Naive B cell (primary cell): ENCODE measurements around the gene PSMA4. TPM values are rescaled to one million over a fixed set of nuclear protein-coding genes. Genes with fewer than 3 reads are reported as not detected.
"Not testable (repeated sequence)": the region's sequence is repeated elsewhere in the genome, so short reads cannot be mapped to it uniquely, and the experiment has no call there.

Experiments
- ATAC-seq, 2 donors: fragments of 150-1000 bp; cut with Tn5 transposase; 2 replicates each; pipeline ENCODE4 v1.10.0; 2021; ENCODE audit warnings: low read depth in 2 of 2, mild to moderate bottlenecking in 2 of 2, moderate library complexity in 2 of 2
- DNase-seq: peaks from one replicate; pipeline ENCODE4 v3.0.0; 2022
- H3K27ac Mint-ChIP-seq, 6 donors: one replicate each; pipeline ENCODE4 v1.8.0; 2020 to 2022; ENCODE audit warnings: mild to moderate bottlenecking in 6 of 6, mixed read lengths in 6 of 6, moderate library complexity in 5 of 6, inconsistent platforms in 2 of 6
- H3K27me3 Mint-ChIP-seq, 3 donors: one replicate each; pipeline ENCODE4 v1.8.0; 2021 to 2022; ENCODE audit warnings: mixed read lengths in 3 of 3, mild to moderate bottlenecking in 1 of 3
- H3K36me3 Mint-ChIP-seq, 2 donors: one replicate each; pipeline ENCODE4 v1.8.0; 2020 to 2022; ENCODE audit warnings: mixed read lengths in 2 of 2, inconsistent platforms in 1 of 2, mild to moderate bottlenecking in 1 of 2
- H3K4me1 Mint-ChIP-seq, 3 donors: one replicate each; pipeline ENCODE4 v1.8.0; 2020 to 2022; ENCODE audit warnings: mixed read lengths in 3 of 3, inconsistent platforms in 1 of 3, mild to moderate bottlenecking in 1 of 3, moderate library complexity in 1 of 3
- H3K4me3 Mint-ChIP-seq, 8 donors: one replicate each; pipeline ENCODE4 v1.8.0; 2020 to 2022; ENCODE audit warnings: mild to moderate bottlenecking in 8 of 8, mixed read lengths in 8 of 8, moderate library complexity in 8 of 8, inconsistent platforms in 2 of 8
- H3K9me3 Mint-ChIP-seq, 7 donors: one replicate each; pipeline ENCODE4 v1.8.0; 2020 to 2022; ENCODE audit warnings: mixed read lengths in 7 of 7, mild to moderate bottlenecking in 5 of 7, inconsistent platforms in 2 of 7, moderate library complexity in 1 of 7
- polyA plus RNA-seq, 6 donors: library from polyadenylated mRNA; unstranded; fragments of 300-500 nt; fragmentation: Illumina TruSeq; gene quantifications; one replicate each; pipeline ENCODE4 v1.2.3, GENCODE V29; 2021; ENCODE audit warnings: low read depth in 6 of 6

Gene PSMA4
- 100 to 1,000 TPM; 204 to 251 (median 240) TPM for polyA plus RNA-seq

DNA sequence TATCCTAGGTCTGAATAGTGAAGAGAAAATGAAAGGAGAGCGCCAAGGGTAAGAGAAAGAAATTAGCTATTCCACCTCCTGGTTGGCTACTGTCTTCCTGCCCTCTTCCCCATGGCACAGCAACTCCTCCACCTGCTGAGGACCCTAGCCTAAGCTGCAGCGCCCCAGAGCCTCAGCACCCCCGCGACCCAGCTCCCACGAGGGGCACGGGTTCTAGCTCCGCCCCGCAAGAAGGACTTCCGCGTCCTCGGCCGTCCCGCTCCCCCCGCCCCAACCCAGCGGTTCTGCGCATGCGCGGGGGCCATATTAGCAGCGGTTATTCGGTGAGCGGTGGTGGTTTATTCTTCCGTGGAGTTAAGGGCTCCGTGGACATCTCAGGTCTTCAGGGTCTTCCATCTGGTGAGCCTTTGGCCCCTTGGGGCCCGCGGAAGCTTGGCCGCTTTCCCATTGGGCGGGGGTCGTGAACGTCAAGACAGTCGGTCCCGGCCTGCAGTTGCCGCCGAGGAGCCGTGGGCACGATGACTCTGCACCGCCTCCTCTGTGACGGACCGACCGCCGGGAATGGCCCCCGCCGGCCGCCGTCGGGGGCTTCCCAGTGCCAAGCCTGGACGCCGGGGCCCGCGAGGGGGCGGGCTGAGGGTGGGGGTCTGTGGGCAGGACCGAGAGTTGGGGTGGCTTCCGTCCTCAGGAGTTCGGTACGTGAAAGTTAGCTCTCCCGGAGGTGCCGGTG is at the start of gene PSMA4:
TSS of gene PSMA4 (plus strand) at position 304 of the 730 bp plus-strand sequence. CDS start 1,484 bp downstream, outside the sequence.
- no peaks in the 10 kb centered on the region for H3K9me3 Mint-ChIP-seq
- H3K4me1 Mint-ChIP-seq = peaks cover 7 to 20% (median 18%) of the 10 kb centered on the region in 3 donors
- peaks cover 0 to under 1% (median 0%) of the 10 kb centered on the region in 3 donors for H3K27me3 Mint-ChIP-seq
- DNase-seq (peak; percentile 96), ATAC-seq (peak; percentile 85 to 86)
- peaks cover 0 to 7% of the 10 kb centered on the region in 2 donors for H3K36me3 Mint-ChIP-seq
- H3K27ac Mint-ChIP-seq = peak within 1 kb of the TSS; percentile 94 to 99 (median 99)
- H3K4me3 Mint-ChIP-seq = peak within 1 kb of the TSS; percentile 88 to 99 (median 96)

DNA sequence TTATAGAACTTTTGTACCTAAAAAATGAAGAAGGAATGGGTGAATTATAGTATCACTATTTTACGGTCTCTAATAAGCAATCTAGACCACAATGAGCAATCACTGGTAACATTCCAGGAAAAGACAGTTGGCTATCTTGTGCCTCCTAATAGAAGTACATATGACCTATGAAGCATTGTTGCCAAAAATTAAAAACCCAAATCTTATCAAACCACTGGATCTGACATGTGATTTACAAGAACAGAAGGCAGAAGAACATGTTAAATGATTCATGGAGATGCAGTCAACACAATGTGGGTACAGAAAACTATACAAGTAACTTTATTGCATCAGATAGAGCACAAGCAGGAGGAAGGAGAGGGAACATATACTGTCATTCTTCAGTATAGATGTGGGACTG is 47.4 kb upstream of the PSMA4 start:
- Mint-ChIP-seq H3K4me3 (no peak overlapping the region), H3K27me3 (no peaks in the 10 kb centered on the region), H3K4me1 (peaks cover 0 to 2% (median 0%) of the 10 kb centered on the region in 3 donors), H3K27ac (peak overlapping the region in 2 of 6 donors; percentile 3 to 35), H3K36me3 (peaks cover 16 to 52% of the 10 kb centered on the region in 2 donors), H3K9me3 (no peaks in the 10 kb centered on the region)
- no peak for DNase-seq
- no peak for ATAC-seq

DNA sequence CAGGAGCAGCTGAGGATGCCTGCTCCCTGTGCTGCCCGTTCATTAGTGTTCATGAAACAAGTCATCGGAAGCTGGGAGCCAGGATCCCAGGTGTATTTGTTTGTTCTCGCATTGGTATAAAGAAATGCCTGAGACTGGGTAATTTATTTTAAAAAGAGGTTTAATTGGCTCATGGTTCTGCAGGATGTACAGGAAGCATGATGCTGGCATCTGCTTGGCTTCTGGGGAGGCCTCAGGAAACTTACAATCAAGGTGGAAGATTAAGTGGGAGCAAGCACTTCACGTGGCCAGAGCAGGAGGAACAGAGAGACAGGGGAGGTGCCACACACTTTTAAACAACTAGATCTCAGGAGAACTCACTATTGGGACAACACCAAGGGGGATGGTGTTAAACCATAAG is 38.4 kb upstream of the PSMA4 start:
- Mint-ChIP-seq H3K4me3 (no peak overlapping the region), H3K4me1 (peaks cover 1 to 6% (median 5%) of the 10 kb centered on the region in 3 donors), H3K27me3 (peaks cover 0 to 2% (median 0%) of the 10 kb centered on the region in 3 donors), H3K27ac (no peak overlapping the region), H3K36me3 (peaks cover 0 to 27% of the 10 kb centered on the region in 2 donors), H3K9me3 (peaks cover 0 to 5% (median 2%) of the 10 kb centered on the region in 7 donors)
- ATAC-seq (no peak), DNase-seq (no peak)

DNA sequence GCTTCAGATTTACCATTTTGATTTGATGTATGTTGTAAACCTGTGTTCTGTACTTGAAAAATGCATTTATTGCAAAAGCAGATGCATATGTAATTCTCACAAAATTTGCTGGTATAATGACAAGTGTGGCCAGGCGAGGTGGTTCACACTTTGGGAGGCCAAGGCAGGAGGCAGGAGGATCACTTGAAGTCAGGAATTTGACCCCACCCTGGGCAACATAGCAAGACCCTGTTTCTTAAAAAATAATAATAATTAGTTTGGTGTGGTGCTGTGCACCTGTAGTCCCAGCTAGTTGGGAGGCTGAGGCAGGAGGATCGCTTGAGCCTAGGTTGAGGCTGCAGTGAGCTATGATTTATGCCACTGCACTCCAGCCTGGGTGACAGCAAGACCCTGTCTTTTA is 37.6 kb upstream of the PSMA4 start:
- DNase-seq (no peak), ATAC-seq (no peak)
- Mint-ChIP-seq H3K27ac (no peak overlapping the region), H3K4me1 (peaks cover 6 to 12% (median 10%) of the 10 kb centered on the region in 3 donors), H3K4me3 (no peak overlapping the region), H3K36me3 (peaks cover 0 to 19% of the 10 kb centered on the region in 2 donors), H3K27me3 (peaks cover 0 to 7% (median 1%) of the 10 kb centered on the region in 3 donors), H3K9me3 (peaks cover 0 to 5% (median 2%) of the 10 kb centered on the region in 7 donors)

DNA sequence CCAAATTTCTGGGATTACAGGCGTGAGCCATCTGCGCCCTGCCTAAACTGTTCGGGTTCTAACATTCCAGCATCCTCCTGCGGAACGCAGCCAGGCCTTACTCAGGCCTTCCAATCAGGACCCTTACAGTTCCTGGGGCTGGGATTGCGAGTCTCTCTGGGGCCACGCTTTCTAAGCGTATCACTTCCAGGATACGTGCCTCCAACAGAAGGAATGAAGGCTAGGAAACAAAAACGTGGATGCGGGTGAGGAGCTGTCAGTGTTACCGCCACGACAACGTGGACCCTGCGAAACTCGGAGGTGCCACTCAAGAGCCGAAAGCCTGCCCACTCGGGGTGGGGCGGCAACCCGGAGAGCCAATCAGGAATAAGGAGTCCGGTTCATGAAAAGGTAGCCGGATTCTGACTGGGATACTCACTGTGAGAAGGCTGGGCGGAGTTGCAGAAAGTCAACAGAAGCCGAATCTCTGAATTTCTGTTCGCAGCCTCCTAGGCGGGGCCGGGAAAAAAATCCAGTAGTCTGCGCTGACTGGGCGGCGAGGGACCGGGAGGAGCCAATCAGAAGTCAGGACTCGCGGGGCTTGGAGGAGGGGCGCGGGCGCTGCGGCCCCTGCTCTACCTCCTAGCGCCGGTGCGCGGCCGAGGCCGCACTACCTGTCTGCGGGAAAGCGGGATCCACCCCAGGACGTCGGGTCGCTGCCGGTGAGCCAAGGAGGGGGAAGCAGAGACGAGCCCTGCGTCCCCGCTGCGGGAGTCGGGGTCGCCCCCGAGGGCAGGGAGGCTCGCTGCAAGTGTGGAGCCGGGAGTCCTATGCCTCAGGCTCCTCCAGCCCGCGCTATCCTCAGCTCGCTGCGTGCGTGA is 33.0 kb upstream of the PSMA4 start, which contains the start of gene HYKK:
TSS of gene HYKK (plus strand) at position 607 of the 860 bp plus-strand sequence. CDS start 5,512 bp downstream, outside the sequence.
- Mint-ChIP-seq H3K36me3 (no peaks in the 10 kb centered on the region), H3K27me3 (peaks cover 9 to 21% (median 21%) of the 10 kb centered on the region in 3 donors), H3K4me3 (peak within 1 kb of the TSS; percentile 80 to 97 (median 95)), H3K9me3 (peaks cover 0 to under 1% (median 0%) of the 10 kb centered on the region in 7 donors), H3K27ac (peak within 1 kb of the TSS in 5 of 6 donors; percentile 14 to 88 (median 53)), H3K4me1 (peaks cover 12 to 19% (median 16%) of the 10 kb centered on the region in 3 donors)
- ATAC-seq = peak; percentile 78
- DNase-seq = peak; percentile 51

DNA sequence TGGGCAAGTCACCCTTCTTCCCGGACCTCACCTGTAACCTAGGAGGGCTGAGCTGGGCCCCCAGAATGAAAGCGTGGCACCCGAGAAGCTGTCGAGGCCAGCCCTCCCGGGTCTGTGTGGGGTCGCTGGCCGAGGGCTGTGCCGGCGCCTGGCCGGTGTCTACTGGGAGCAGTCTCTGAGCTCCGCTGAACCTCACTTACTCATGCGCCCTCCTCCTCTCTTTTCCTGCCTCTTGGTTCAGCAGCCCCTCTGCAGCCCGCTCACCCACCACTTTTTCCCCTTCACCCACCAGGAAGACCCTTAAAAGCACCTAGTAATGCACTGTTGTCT is 32.4 kb upstream of the PSMA4 start:
- DNase-seq = no peak
- Mint-ChIP-seq H3K4me3 (peak overlapping the region; percentile 80 to 97 (median 95)), H3K36me3 (no peaks in the 10 kb centered on the region), H3K27ac (peak overlapping the region in 3 of 6 donors; percentile 16 to 88 (median 53)), H3K9me3 (no peaks in the 10 kb centered on the region), H3K27me3 (peaks cover 9 to 21% (median 21%) of the 10 kb centered on the region in 3 donors), H3K4me1 (peaks cover 12 to 19% (median 16%) of the 10 kb centered on the region in 3 donors)
- peak; percentile 39 to 42 for ATAC-seq

DNA sequence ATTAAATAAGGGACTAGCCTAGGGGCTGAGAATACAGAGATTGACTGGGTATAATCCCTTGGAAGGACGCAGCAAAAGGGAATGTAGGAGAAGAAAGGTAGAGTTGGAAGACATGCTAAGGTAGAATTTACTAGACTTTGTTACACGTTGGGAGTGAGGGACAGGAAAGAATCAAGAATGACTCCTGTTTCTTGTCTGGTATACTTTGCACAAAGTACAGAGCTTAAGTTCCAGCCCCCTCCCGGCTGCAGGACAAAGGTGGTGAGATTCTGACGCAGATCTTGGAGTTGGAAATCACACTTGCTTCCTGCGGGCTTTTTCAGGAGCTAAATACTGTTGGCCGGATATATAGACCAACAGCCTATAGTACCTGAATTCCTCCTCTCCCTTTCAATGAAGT is 32.0 kb upstream of the PSMA4 start:
- H3K27ac Mint-ChIP-seq = peak overlapping the region in 3 of 6 donors; percentile 14 to 88 (median 16)
- peaks cover 9 to 26% (median 21%) of the 10 kb centered on the region in 3 donors for H3K27me3 Mint-ChIP-seq
- peaks cover 12 to 19% (median 16%) of the 10 kb centered on the region in 3 donors for H3K4me1 Mint-ChIP-seq
- DNase-seq (no peak), ATAC-seq (no peak)
- H3K4me3 Mint-ChIP-seq = peak overlapping the region; percentile 80 to 97 (median 95)
- H3K36me3 Mint-ChIP-seq = no peaks in the 10 kb centered on the region
- no peaks in the 10 kb centered on the region for H3K9me3 Mint-ChIP-seq

DNA sequence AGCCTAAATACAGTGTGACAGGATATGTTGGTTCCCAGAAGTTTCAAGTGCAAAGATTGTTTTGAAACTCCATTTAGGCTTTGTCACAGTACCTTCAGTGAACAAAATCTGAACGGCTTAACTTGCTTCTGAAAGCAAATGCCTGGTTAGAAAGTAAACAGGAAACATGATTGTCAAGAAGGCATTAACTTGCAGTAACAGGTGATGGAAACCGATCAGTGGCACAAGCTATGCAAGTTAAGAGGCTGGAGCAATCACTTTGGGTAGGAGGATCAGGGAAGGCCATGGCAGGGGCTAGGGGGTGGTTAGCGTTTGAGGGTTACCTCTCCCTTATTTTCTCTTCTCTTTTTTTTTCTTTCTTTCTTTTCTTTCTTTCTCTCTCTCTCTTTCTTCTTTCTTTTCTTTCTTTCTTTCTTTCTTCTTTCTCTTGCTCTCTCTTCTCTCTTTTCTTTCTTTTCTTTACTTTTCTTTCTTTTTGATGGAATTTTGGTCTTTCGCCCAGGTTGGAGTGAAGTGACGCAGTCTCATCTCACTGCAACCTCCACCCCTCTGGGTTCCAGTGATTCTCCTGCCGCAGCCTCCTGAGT is 30.4 kb upstream of the PSMA4 start:
- Mint-ChIP-seq H3K4me1 (peaks cover 12 to 19% (median 16%) of the 10 kb centered on the region in 3 donors), H3K4me3 (no peak overlapping the region), H3K27me3 (peaks cover 9 to 30% (median 21%) of the 10 kb centered on the region in 3 donors), H3K27ac (no peak overlapping the region), H3K9me3 (no peaks in the 10 kb centered on the region), H3K36me3 (no peaks in the 10 kb centered on the region)
- DNase-seq = no peak
- no peak for ATAC-seq

DNA sequence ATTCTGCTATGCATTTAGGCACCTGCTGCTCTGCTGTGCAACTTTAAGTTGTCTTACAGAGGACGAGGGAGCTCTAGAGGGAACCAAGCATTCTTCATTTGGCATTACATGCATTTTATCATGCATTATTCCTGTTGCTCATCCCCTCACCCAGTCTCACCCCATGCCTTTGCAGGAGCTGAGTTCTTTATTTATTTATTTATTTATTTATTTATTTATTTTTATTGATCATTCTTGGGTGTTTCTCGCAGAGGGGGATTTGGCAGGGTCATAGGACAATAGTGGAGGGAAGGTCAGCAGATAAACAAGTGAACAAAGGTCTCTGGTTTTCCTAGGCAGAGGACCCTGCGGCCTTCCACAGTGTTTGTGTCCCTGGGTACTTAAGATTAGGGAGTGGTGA is 20.2 kb upstream of the PSMA4 start:
- H3K4me1 Mint-ChIP-seq = not testable (repeated sequence)

DNA sequence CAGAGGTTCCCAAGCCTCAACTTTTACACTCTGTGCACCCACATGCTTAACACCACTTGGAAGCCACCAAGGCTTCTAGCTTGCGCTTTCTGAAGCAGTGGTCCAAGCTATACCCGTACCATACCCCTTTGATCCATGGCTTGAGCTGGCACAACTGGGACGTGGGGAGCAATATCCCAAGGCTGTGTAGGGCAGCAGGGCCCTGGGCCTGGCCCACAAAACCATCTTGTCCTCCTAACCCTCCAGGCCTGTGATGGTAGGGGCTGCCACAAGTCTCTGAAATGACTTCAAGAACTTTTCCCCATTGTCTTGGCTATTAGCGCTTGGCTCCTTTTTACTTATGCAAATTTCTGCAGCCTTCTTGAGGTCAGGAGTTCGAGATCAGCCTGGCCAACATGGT is 16.0 kb upstream of the PSMA4 start:
- no peak for ATAC-seq
- Mint-ChIP-seq H3K4me1 (no peaks in the 10 kb centered on the region), H3K36me3 (no peaks in the 10 kb centered on the region), H3K9me3 (peaks cover 0 to 16% (median 5%) of the 10 kb centered on the region in 7 donors), H3K4me3 (no peak overlapping the region), H3K27ac (no peak overlapping the region), H3K27me3 (peaks cover 0 to 6% (median 5%) of the 10 kb centered on the region in 3 donors)
- DNase-seq = no peak

More for the DNA sequence above, 20.2 kb upstream of the PSMA4 start:
- not testable (repeated sequence) for ATAC-seq, DNase-seq, H3K27ac Mint-ChIP-seq, H3K27me3 Mint-ChIP-seq, H3K36me3 Mint-ChIP-seq, H3K4me3 Mint-ChIP-seq
- H3K9me3 Mint-ChIP-seq = peaks cover 0 to 16% (median 5%) of the 10 kb centered on the region in 7 donors

DNA sequence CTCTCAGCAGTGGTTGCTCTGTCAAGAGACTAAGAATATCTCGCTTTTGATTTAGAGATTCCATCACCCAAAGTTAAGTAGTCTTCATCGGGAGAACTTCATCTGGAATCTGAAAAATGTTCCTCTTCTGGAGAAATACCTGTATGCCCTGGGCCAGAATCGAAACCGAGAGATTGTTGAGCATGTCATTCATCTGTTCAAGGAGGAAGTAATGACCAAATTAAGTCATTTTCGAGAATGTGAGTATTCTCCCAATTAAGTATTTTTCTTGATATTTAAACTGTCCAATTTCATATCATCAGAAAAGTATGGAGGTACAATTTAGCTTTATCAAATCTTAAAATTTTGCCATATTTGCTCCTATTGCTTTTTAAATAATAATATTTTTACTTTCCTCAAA is 12.9 kb upstream of the PSMA4 start:
- ATAC-seq = no peak
- Mint-ChIP-seq H3K27ac (no peak overlapping the region), H3K27me3 (peaks cover 0 to 6% (median 5%) of the 10 kb centered on the region in 3 donors), H3K4me1 (no peaks in the 10 kb centered on the region), H3K9me3 (peaks cover 0 to 16% (median 5%) of the 10 kb centered on the region in 7 donors), H3K36me3 (no peaks in the 10 kb centered on the region), H3K4me3 (no peak overlapping the region)
- no peak for DNase-seq

DNA sequence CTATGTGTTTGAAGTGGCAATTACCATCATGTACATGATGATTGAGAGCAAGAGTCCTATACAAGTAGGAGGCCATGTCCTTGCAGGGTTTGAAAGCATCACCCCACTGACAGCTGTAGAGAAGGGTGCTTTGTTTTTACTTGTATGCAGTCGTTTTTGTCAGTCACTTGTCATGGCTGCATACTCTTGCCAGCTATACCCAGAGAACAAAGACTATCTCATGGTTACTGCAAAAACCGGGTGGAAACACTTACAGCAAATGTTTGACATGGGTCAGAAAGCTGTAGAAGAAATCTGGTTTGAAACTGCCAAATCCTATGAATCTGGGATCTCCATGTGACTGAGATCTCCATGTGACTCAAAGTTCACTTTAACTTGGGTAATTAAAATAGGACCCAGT is 6.9 kb upstream of the PSMA4 start:
- H3K36me3 Mint-ChIP-seq = no peaks in the 10 kb centered on the region
- no peak overlapping the region for H3K4me3 Mint-ChIP-seq
- no peaks in the 10 kb centered on the region for H3K4me1 Mint-ChIP-seq
- peaks cover 0 to 4% (median 0%) of the 10 kb centered on the region in 3 donors for H3K27me3 Mint-ChIP-seq
- H3K9me3 Mint-ChIP-seq = no peaks in the 10 kb centered on the region
- no peak for DNase-seq
- no peak for ATAC-seq
- H3K27ac Mint-ChIP-seq = no peak overlapping the region

DNA sequence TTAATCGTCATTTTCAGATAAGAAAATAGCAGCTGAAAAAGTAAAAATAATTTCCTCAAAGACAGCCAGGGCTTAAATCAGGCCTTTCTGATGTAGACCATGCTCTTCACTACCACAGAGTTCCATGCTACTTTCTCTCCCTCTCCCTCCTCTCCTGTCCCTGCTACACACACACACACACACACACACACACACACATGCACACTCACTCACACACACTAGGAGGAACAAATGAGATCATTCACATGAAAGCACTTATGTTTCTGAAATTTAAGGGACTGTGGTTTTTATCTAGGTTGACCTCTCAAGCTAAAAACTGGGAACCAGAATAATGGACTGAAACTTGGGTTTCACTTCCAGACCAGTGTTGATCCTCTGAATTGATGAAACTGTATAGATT is 4.1 kb upstream of the PSMA4 start:
- Mint-ChIP-seq H3K9me3 (no peaks in the 10 kb centered on the region), H3K36me3 (no peaks in the 10 kb centered on the region), H3K27me3 (peaks cover 0 to 4% (median 0%) of the 10 kb centered on the region in 3 donors), H3K27ac (peak overlapping the region in 1 of 6 donors; percentile 7), H3K4me3 (peak overlapping the region in 1 of 8 donors; percentile 29), H3K4me1 (peaks cover under 1 to 15% (median 6%) of the 10 kb centered on the region in 3 donors)
- ATAC-seq = no peak
- DNase-seq = no peak
